NOMO-1 (cell line): ENCODE data around the gene UBR4.
"Not testable (repeated sequence)": the region's sequence is repeated elsewhere in the genome, so short reads cannot be mapped to it uniquely, and the experiment has no call there.

Source experiments
- DNase-seq, 2 experiments: peaks; one replicate each; lab custom pipeline; 2025; ENCODE audit not compliant: unreplicated experiment in 2 of 2; lab: John Stamatoyannopoulos, UW

The UBR4 gene

DNA sequence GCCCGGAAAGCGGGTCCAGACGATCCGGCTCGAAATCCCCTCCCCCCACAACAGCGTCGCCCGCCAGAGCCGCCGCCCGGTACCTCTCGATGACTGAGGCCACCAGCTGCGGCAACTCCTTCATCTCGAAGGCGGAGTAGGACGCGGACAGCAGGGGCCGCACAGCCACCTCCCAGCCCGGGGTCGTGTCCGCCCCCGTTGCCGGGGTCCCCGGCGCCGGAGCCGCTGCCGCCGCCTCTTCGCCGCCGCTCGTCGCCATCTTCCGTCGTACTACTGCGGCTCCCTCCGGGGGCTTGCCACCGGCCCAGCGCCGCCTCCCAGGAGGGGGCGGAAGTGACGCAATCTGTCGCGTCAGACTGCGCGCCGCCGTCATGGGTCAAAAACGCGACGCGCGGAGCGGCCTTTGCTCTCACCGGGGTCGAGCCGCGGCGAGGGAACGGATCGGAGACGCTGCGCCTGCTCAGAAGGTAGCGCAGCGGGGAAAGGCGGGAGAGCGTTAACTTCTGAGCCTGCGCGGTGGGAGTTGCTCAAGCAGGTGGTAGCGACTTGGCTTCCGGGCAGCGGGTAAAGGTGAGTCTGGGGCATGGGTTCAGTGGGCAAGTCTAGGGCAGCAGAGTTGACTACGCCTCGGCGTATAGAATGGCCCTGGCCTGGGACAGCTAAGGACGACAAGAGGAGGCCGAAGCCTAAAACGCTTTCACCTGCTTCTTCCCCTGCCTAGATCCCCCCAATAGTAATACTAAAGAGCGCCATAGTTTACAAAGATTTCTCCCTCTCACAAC is at the start of gene UBR4:
UBR4 (minus strand) TSS at position 277 of the 782 bp plus-strand sequence; CDS start at position 259, 18 bp downstream.
- DNase-seq = peak; percentile 86 to 90

DNA sequence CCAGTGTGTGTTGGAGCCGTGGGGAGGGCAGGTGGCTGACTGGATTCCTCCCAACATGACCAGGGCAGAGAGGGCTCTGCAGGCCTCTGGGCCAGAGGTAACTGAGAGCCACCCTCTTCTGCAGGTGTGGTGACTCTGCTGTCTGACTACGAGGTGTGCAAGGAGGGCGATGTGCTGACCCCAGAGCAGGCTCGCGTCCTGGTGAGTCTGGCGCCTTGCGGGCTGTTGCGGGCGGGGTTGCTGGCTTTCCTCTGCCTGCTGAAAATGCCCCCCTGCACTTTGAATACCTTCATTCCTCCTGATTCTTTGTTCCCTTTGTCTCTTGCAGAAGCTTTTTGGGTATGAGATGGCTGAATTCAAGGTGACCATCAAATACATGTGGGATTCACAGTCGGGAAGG is 48.3 kb upstream of the UBR4 start:
- DNase-seq = no peak

- DNase-seq = no peak
These were observed 47.3 kb upstream of the UBR4 start for GRCh38 chr1:19257178-19257914.

GRCh38 chr1:19256301-19256700 is 46.2 kb upstream of the UBR4 start:
- not testable (repeated sequence) for DNase-seq

DNA sequence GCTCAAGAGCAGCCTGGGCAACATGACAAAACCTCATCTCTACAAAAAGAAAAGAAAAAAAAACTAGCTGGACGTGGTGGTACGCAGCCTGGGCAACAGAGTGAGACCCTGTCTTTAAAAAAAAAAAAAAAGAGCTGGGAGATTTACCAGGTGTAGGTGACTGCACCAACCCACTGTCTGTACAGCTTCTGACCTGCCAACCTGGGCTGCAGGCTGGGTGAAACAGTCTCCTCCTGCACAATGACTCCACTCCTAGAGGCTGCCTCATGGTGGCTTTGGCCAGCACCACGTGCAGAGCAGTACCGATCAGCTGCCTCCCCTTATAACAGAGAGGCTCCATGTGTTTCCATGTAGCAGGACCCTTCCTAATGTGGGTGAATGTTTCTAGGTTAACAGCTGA is 45.2 kb upstream of the UBR4 start:
- no peak for DNase-seq

GRCh38 chr1:19254416-19254815 is 44.4 kb upstream of the UBR4 start:
- DNase-seq = no peak

DNA sequence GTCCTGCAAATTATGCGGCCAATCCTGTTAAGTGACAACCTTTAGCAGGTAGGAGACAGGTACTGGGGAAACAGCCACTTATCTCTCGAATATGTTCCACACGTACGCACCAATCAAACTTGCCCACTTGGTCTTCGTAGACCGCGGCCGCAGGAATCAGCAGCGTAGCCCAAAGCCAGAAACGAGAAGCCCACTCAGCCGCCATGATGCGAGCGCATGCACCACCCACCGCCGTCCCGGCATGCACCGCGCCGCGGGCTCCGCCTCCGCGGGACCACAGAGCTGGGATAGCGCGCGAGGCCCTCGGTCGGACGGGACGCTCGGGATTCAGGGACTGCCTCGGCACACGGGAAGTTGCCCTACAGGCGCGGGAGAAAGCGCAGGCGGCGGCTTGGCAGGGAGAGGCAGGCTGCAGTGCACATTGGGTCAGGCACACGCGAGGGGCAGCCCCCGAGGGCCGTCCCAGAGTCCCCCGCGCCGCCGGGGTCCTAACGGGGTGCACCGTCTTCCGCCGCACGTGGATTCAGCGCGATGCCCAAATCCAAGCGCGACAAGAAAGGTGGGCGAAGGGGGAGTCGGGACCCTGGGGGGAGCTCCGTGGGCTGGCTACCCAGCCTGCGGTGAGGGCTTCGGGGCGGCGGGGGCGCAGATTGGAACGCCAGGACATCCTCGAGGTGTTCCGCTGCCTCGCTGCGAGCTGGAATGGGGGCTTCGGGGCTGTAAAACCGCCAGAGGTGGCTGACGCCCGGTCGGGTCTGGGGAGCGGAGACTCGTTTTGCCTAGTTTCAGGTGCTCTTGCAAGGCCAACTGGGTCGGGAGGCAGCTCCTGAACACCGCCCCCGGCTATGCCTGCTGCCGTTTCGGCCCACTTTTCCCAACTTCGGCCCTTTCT is 41.5 kb upstream of the UBR4 start, which contains the start of the genes EMC1 and MRTO4:
EMC1 (minus strand) TSS at position 220 of the 892 bp plus-strand sequence; CDS start at position 205, 15 bp downstream.
MRTO4 (plus strand) TSS at position 501 of the 892 bp plus-strand sequence; CDS start at position 532, 31 bp downstream.
- peak; percentile 81 to 88 for DNase-seq

DNA sequence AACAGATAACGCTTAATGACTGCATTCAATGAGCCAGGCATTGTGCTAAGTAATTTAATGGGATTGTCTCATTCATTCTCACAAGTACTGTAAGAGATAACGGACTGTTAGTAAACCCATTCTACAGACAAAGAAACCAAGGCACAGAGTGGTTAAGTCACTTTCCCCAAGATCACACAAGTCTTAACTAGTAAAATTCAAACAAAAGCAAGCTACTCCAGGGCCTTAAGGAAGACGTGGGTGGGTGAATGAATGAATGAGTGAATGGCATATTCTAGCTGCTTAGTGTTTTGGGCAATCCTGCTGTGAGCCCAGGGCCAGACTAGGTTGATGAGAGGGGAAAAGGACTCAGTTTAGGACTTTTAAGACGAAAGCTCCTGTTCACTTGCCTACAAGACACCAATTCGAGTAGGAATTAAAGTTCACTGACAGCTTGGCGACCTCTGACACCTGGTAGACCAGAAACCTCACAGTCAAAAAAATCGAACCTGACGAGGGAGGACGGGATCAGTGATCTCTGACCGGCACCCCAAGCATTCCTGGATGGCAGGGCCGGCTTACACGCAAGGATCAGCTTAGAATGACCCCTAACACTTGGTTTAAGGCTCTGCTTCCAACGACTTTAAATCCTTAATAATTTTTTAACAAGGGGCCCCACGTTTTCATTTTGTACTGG is 40.7 kb upstream of the UBR4 start:
- peak in 1 of 2 experiments; percentile 17 for DNase-seq

- DNase-seq = peak; percentile 65 to 79
These were observed 30.8 kb upstream of the UBR4 start for GRCh38 chr1:19240673-19241538.

GRCh38 chr1:19239876-19240275 is 29.8 kb upstream of the UBR4 start:
- no peak for DNase-seq

DNA sequence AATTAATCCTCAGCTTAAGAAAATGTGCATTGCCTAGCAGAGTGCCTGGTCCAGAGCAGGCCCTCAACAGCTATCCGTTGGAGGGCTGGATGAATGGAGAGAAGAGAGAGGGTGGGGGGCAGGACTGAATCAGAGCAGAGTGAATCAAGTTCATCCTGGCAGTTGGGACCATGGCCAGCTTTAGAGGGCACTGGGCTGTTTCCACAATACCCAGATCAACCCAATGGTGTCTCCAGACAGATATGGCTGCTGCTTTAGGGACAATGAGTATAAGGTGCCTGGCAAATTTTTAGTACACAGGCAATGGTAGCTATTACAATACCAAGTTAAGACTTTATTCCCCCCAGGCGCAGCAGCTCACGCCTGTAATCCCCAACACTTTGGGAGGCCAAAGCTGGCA is 24.2 kb upstream of the UBR4 start:
- no peak for DNase-seq

DNA sequence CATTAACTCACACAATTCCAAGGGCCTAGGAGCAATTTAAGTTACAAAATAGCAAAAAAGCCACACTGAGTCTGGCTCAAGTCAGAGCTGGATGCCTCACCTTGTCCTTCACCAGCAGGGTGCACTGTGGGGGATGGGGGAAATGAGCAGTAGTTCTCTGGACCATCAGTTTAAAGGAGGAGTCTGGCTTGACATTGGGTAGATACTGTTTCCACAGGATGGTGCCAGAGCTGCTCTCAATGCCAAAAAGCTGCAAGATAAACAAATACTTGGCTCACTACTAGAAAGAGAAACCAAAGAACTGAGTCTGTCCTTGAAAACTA is 22.4 kb upstream of the UBR4 start:
- DNase-seq = no peak

DNA sequence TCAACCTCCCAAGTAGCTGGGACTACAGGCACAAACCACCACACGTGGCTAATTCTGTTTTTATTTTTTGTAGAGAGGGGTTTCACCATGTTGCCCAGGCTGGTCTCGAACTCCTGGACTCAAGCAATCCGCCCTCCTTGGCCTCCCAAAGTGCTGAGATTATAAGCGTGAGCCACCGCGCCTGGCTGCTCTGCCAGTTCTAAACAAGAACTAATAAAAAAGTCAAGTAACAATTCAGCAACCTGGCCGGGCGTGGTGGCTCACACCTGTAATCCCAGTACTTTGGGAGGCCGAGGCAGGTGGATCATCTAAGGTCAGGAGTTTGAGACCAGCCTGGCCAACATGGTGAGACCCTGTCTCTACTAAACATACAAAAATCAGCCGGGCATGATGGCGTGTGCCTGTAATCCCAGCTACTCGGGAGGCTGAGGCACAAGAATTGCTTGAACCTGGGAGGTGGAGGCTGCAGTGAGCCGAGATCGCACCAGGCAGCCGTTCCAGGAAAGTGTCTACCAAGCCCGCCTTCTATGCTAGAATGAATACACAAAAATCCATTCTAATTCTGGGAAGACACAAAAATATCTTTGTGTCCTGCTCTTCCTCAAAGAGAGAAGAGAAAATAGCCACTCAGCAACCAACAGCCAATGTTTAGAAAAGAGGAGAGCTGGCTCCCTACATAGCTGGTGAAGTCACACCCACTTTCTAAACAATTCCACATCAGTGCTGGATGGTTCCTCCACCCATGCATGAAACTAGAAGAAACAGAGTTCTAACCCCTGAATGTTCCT is 21.9 kb upstream of the UBR4 start:
- DNase-seq = not testable (repeated sequence)

DNA sequence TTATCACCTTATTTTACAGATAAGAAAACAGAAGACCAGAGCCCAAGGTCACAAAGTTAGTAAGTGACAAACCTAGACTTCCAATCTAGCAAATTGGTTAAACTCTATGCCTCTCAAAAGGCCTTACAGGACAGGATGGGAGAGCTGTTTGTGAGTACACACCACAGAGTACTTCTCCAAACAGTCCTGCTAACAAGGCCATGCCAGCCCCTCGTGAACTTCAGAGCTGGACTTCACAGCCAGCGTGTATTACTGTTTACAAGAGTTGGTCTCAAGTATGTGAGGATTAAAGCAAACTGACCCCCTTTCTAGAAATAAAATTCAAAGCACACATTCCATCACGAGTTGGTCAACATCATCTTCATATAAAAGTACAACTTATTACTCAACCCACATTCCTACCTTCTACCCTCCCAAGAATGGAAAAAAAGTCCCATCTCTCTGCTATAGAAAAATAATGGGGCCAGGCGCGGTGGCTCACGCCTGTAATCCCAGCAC is 19.8 kb upstream of the UBR4 start:
- no peak for DNase-seq

GRCh38 chr1:19229229-19229628 is 19.2 kb upstream of the UBR4 start:
- DNase-seq = no peak

- no peak for DNase-seq
These were observed 13.1 kb upstream of the UBR4 start for GRCh38 chr1:19222979-19223824.

- no peak for DNase-seq
These were observed 12.5 kb upstream of the UBR4 start for GRCh38 chr1:19222573-19222972.

DNA sequence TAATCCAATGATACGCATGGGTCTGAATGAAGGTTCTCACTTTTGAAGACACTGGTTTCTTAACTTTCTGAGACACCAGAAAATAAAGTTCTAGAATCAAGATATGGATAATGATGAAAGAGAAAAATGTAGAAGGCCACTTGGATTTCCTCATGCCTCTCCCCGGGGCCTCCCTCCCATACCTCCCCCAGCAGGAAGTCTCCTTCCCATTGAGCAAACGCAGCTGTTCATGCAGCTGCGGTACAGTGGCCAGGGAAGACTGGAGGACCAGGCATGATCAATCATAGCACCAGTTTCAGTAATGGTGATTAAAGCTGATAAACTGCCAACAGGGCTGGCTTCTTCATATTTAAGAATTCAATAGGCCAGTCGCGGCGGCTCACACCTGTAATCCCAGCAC is 10.9 kb upstream of the UBR4 start:
- DNase-seq = no peak
